Measurements from ENCODE around the gene RAB34.

DNA sequence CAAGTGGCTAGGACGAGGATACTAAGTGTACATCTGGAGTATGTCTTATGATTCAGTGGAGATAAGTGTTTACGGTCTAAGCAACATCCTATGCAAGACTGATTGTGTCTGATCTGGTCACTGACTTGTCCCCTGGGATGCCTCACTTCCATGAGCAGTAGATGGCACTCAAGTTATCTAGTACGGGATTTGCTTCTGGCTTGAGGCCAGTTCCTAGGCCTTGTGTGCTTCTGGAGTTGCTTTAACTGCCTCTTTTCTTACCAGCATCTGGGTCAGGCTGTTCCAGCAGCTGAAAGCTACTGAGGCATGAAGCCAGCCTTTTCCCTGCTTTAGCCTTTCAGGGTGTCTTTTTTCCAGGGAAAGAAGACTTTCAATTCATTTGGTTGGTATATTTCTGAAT is 32.7 kb downstream of the RAB34 start:
- TF ChIP-seq, protein P1, sequence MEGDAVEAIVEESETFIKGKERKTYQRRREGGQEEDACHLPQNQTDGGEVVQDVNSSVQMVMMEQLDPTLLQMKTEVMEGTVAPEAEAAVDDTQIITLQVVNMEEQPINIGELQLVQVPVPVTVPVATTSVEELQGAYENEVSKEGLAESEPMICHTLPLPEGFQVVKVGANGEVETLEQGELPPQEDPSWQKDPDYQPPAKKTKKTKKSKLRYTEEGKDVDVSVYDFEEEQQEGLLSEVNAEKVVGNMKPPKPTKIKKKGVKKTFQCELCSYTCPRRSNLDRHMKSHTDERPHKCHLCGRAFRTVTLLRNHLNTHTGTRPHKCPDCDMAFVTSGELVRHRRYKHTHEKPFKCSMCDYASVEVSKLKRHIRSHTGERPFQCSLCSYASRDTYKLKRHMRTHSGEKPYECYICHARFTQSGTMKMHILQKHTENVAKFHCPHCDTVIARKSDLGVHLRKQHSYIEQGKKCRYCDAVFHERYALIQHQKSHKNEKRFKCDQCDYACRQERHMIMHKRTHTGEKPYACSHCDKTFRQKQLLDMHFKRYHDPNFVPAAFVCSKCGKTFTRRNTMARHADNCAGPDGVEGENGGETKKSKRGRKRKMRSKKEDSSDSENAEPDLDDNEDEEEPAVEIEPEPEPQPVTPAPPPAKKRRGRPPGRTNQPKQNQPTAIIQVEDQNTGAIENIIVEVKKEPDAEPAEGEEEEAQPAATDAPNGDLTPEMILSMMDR (conservative IDR thresholded peaks at IDR 0.05; ENCODE audit: low read length) = no peak
- TF ChIP-seq EZH2phosphoT487 (IDR thresholded peaks at IDR 0.05; ENCODE audit: borderline replicate concordance) = no peak
